HCT116 (cell line): ENCODE results near the gene MFRP.

Experiments used
- POLR2A ChIP-seq: IDR thresholded peaks from 2 replicates; pipeline ENCODE4 v1.7.0; 2011; ENCODE audit warnings: borderline replicate concordance; ENCODE audit not compliant: insufficient read depth, insufficient read length; ENCODE audit errors: extremely low read depth
- TF ChIP-seq, protein P1 (sequence below), 3 experiments: fragments of 200-600 bp in 1 of 3; sonication (generic) in 1 of 3; IDR thresholded peaks in 2 of 3; conservative IDR thresholded peaks in 1 of 3; 2 replicates each; pipeline ENCODE4 v1.5.1; 2012 to 2017; ENCODE audit warnings: low read depth in 2 of 3, low read length in 2 of 3, antibody characterized with exemption in 1 of 3, borderline replicate concordance in 1 of 3, control low read depth in 1 of 3, mild to moderate bottlenecking in 1 of 3, mixed read lengths in 1 of 3, mixed run types in 1 of 3, moderate library complexity in 1 of 3; ENCODE audit not compliant: insufficient read depth in 1 of 3

DNA sequence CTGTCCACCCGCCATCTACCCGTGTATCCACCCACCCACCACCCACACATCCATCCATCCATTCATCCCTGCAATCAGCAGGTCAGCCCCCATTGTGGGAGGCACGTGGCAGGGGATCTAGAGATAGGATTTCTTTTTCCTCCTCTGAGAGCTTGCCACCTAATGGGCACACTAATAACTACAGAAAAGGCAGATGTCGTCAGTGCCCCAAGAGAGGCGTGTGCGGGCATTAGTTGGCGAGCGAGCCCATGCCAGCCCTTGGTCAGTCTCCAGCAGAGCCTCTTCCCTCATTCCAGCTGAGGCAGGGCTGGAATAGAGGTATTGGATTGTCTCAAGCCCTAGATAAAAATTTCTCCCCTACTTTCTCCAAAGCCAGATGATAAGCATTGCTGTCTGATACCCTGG is 25.3 kb upstream of the MFRP start:
- TF ChIP-seq, protein P1, sequence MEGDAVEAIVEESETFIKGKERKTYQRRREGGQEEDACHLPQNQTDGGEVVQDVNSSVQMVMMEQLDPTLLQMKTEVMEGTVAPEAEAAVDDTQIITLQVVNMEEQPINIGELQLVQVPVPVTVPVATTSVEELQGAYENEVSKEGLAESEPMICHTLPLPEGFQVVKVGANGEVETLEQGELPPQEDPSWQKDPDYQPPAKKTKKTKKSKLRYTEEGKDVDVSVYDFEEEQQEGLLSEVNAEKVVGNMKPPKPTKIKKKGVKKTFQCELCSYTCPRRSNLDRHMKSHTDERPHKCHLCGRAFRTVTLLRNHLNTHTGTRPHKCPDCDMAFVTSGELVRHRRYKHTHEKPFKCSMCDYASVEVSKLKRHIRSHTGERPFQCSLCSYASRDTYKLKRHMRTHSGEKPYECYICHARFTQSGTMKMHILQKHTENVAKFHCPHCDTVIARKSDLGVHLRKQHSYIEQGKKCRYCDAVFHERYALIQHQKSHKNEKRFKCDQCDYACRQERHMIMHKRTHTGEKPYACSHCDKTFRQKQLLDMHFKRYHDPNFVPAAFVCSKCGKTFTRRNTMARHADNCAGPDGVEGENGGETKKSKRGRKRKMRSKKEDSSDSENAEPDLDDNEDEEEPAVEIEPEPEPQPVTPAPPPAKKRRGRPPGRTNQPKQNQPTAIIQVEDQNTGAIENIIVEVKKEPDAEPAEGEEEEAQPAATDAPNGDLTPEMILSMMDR (IDR thresholded peaks at IDR 0.05 in 2 of 3, conservative IDR thresholded peaks at IDR 0.05 in 1 of 3; ENCODE audit: borderline replicate concordance in 1 of 3, insufficient read depth in 1 of 3, low read depth in 2 of 3, low read length in 2 of 3) = peak; percentile 30 to 70 (median 35); a peak in 4 of 6 replicates
- no peak for TF ChIP-seq POLR2A
